Astrocyte (in vitro differentiated cells and primary cell): ENCODE measurements around the gene LIN7C. TPM values are rescaled to one million over a fixed set of nuclear protein-coding genes. Genes with fewer than 3 reads are reported as not detected.

ENCODE experiments used
- DNase-seq: peaks from one replicate; pipeline ENCODE4 v3.0.0-alpha.2; 2010; ENCODE audit warnings: low read depth
- FAIRE-seq: peaks from 2 replicates; lab custom pipeline; 2011; peaks lifted over from hg19 to GRCh38; lab: Jason Lieb, UNC
- H2AFZ ChIP-seq: 2 replicates; pipeline ENCODE4 v1.6.0; 2012; ENCODE audit warnings: low read depth, low read length, inconsistent platforms
- H3K27ac ChIP-seq: 2 replicates; pipeline ENCODE4 v1.5.1; 2011; ENCODE audit warnings: low read depth, low read length, inconsistent platforms
- H3K27me3 ChIP-seq: 2 replicates; pipeline ENCODE4 v1.6.0; 2011; ENCODE audit warnings: low read length, inconsistent platforms; ENCODE audit not compliant: insufficient read depth
- H3K36me3 ChIP-seq: 2 replicates; pipeline ENCODE4 v1.5.1; 2011; ENCODE audit warnings: low read length, inconsistent platforms; ENCODE audit not compliant: insufficient read depth
- H3K4me1 ChIP-seq: 2 replicates; pipeline ENCODE4 v1.5.1; 2011; ENCODE audit warnings: low read length, inconsistent platforms; ENCODE audit not compliant: insufficient read depth
- H3K4me2 ChIP-seq: 2 replicates; pipeline ENCODE4 v1.6.0; 2012; ENCODE audit warnings: low read length, inconsistent platforms
- H3K4me3 ChIP-seq: 2 replicates; pipeline ENCODE4 v1.5.1; 2011; ENCODE audit warnings: low read depth, mild to moderate bottlenecking, low read length, inconsistent platforms; ENCODE audit not compliant: insufficient read depth
- H3K79me2 ChIP-seq: 2 replicates; pipeline ENCODE4 v1.6.0; 2012; ENCODE audit warnings: mild to moderate bottlenecking, low read length, inconsistent platforms; ENCODE audit not compliant: insufficient read depth
- H3K9ac ChIP-seq: 2 replicates; pipeline ENCODE4 v1.6.0; 2012; ENCODE audit warnings: mild to moderate bottlenecking, low read length, inconsistent platforms
- H3K9me3 ChIP-seq: 2 replicates; pipeline ENCODE4 v1.5.1; 2012; ENCODE audit warnings: low read depth, mild to moderate bottlenecking, low read length, inconsistent platforms; ENCODE audit not compliant: insufficient read depth
- H4K20me1 ChIP-seq: 2 replicates; pipeline ENCODE4 v1.6.0; 2012; ENCODE audit warnings: low read length, inconsistent platforms; ENCODE audit not compliant: insufficient read depth
- H3K27ac Mint-ChIP-seq: one replicate; pipeline ENCODE4 v1.8.0; 2021; ENCODE audit warnings: mild to moderate bottlenecking, mixed read lengths; ENCODE audit not compliant: unreplicated experiment
- H3K27me3 Mint-ChIP-seq: one replicate; pipeline ENCODE4 v1.8.0; 2021; ENCODE audit warnings: low read depth, mixed read lengths; ENCODE audit not compliant: unreplicated experiment
- H3K36me3 Mint-ChIP-seq: one replicate; pipeline ENCODE4 v1.8.0; 2021; ENCODE audit warnings: low read depth, mixed read lengths; ENCODE audit not compliant: unreplicated experiment
- H3K4me1 Mint-ChIP-seq: one replicate; pipeline ENCODE4 v1.8.0; 2021; ENCODE audit warnings: low read depth, mixed read lengths; ENCODE audit not compliant: unreplicated experiment
- H3K4me3 Mint-ChIP-seq: one replicate; pipeline ENCODE4 v1.8.0; 2021; ENCODE audit warnings: mild to moderate bottlenecking, moderate library complexity, mixed read lengths; ENCODE audit not compliant: unreplicated experiment
- H3K9me3 Mint-ChIP-seq: one replicate; pipeline ENCODE4 v1.8.0; 2021; ENCODE audit warnings: mild to moderate bottlenecking, mixed read lengths; ENCODE audit not compliant: unreplicated experiment
- CTCF ChIP-seq: IDR thresholded peaks from 2 replicates; pipeline ENCODE4 v1.5.1; 2011; ENCODE audit warnings: low read depth, mild to moderate bottlenecking, inconsistent platforms, low read length, moderate library complexity; ENCODE audit not compliant: insufficient read depth
- EZH2 ChIP-seq: IDR thresholded peaks from 2 replicates; pipeline ENCODE4 v1.6.1; 2012; ENCODE audit warnings: mild to moderate bottlenecking, low read length, inconsistent platforms; ENCODE audit not compliant: insufficient read depth
- total RNA-seq: library from RNA; stranded (reverse); gene quantifications from 2 replicates; pipeline ENCODE4 v1.2.1, GENCODE V29; 2021

LIN7C gene
- total RNA-seq, 1 donor from 2014 or later: 38.7 TPM

GRCh38 chr11:27525824-27526516 is 19.4 kb upstream of the LIN7C start:
- no peak for DNase-seq
- Histone ChIP-seq H3K9ac (no peak overlapping the region), H3K36me3 (no peaks in the 10 kb centered on the region), H3K4me1 (no peaks in the 10 kb centered on the region), H3K4me3 (no peak overlapping the region), H4K20me1 (no peaks in the 10 kb centered on the region), H3K27ac (no peak overlapping the region), H3K79me2 (no peaks in the 10 kb centered on the region), H2AFZ (no peak overlapping the region), H3K9me3 (no peaks in the 10 kb centered on the region), H3K4me2 (no peak overlapping the region), H3K27me3 (no peaks in the 10 kb centered on the region)
- Mint-ChIP-seq H3K27me3 (no peaks in the 10 kb centered on the region), H3K9me3 (no peaks in the 10 kb centered on the region), H3K27ac (no peak overlapping the region), H3K4me1 (peaks cover 2% of the 10 kb centered on the region), H3K4me3 (no peak overlapping the region), H3K36me3 (no peaks in the 10 kb centered on the region)
- TF ChIP-seq CTCF: no peak
- no peak for TF ChIP-seq EZH2
- no peak for FAIRE-seq

- H3K36me3 Mint-ChIP-seq: no peaks in the 10 kb centered on the region
- DNase-seq: peak; percentile 42
- peak overlapping the region; percentile 59 for H3K27ac Mint-ChIP-seq
- Histone ChIP-seq H3K79me2 (no peaks in the 10 kb centered on the region), H3K36me3 (no peaks in the 10 kb centered on the region), H3K9me3 (no peaks in the 10 kb centered on the region), H3K27ac (no peak overlapping the region), H4K20me1 (no peaks in the 10 kb centered on the region), H3K4me1 (no peaks in the 10 kb centered on the region), H2AFZ (no peak overlapping the region), H3K4me2 (no peak overlapping the region), H3K4me3 (no peak overlapping the region), H3K27me3 (no peaks in the 10 kb centered on the region), H3K9ac (no peak overlapping the region)
- no peak for FAIRE-seq
- H3K4me3 Mint-ChIP-seq: no peak overlapping the region
- peaks cover 4% of the 10 kb centered on the region for H3K4me1 Mint-ChIP-seq
- H3K27me3 Mint-ChIP-seq: no peaks in the 10 kb centered on the region
- peaks cover 2% of the 10 kb centered on the region for H3K9me3 Mint-ChIP-seq
- TF ChIP-seq EZH2: no peak
- peak; percentile 12 for TF ChIP-seq CTCF
Measured at GRCh38 chr11:27524155-27524554, 17.6 kb upstream of the LIN7C start.

GRCh38 chr11:27520226-27520625 is 13.7 kb upstream of the LIN7C start:
- DNase-seq: no peak
- FAIRE-seq: no peak
- H3K79me2 ChIP-seq: no peaks in the 10 kb centered on the region
- H3K9me3 Mint-ChIP-seq: peaks cover 2% of the 10 kb centered on the region
- TF ChIP-seq CTCF (no peak), EZH2 (no peak)
- H3K4me3 Mint-ChIP-seq: no peak overlapping the region
- H3K4me1 ChIP-seq: no peaks in the 10 kb centered on the region
- no peak overlapping the region for H3K9ac ChIP-seq
- no peak overlapping the region for H3K4me2 ChIP-seq
- peaks cover 4% of the 10 kb centered on the region for H3K4me1 Mint-ChIP-seq
- no peak overlapping the region for H3K4me3 ChIP-seq
- H4K20me1 ChIP-seq: no peaks in the 10 kb centered on the region
- no peak overlapping the region for H2AFZ ChIP-seq
- no peaks in the 10 kb centered on the region for H3K36me3 Mint-ChIP-seq
- H3K9me3 ChIP-seq: peaks cover 3% of the 10 kb centered on the region
- no peaks in the 10 kb centered on the region for H3K27me3 Mint-ChIP-seq
- no peaks in the 10 kb centered on the region for H3K27me3 ChIP-seq
- H3K36me3 ChIP-seq: no peaks in the 10 kb centered on the region
- no peak overlapping the region for H3K27ac ChIP-seq
- no peak overlapping the region for H3K27ac Mint-ChIP-seq
